ENCODE data around the gene CYGB.
A peak's percentile ranks its signal among the peaks of the same experiment; 100 is the strongest.
"Not testable (repeated sequence)": the region's sequence is repeated elsewhere in the genome, so short reads cannot be mapped to it uniquely, and the experiment has no call there.

Gene CYGB

GRCh38 chr17:76533640-76534359 lies 3.7 kb downstream of the CYGB start:
- H3K4me3 ChIP-seq (ENCODE audit: insufficient read depth in 1 of 2, low read depth in 1 of 2, low read length in 2 of 2); H2BK15ac ChIP-seq (ENCODE audit: low read depth, poor library complexity, severe bottlenecking); H3K18ac ChIP-seq (ENCODE audit: low read depth in 1 of 2, low read length in 2 of 2); H4K91ac ChIP-seq (ENCODE audit: low read length); H3K4ac ChIP-seq (ENCODE audit: low read depth in 1 of 2, low read length in 2 of 2); H3K27ac ChIP-seq (ENCODE audit: low read length, poor library complexity, severe bottlenecking); H3K9ac ChIP-seq (ENCODE audit: low read length); H2BK5ac ChIP-seq (ENCODE audit: low read depth, low read length, poor library complexity, severe bottlenecking); H3K9me3 ChIP-seq (ENCODE audit: control insufficient read depth, low read length); DNase-seq; H2AK5ac ChIP-seq (ENCODE audit: low read length, severe bottlenecking); H3K27me3 ChIP-seq (ENCODE audit: control insufficient read depth in 1 of 2, insufficient read depth in 1 of 2, low read length in 2 of 2); H2AFZ ChIP-seq (ENCODE audit: low read depth, low read length); H3K14ac ChIP-seq (ENCODE audit: low read length in 2 of 2); H3K23ac ChIP-seq (ENCODE audit: low read length in 2 of 2); H3K4me2 ChIP-seq (ENCODE audit: low read length, poor library complexity, severe bottlenecking); H3K79me1 ChIP-seq (replicated peaks; ENCODE audit: low read length, poor library complexity, severe bottlenecking); H4K8ac ChIP-seq (ENCODE audit: low read length): not testable (repeated sequence)
- peak overlapping the region in 1 of 2 experiments; percentile 43 for H2BK12ac ChIP-seq (ENCODE audit: low read length in 2 of 2)
- peaks cover 41% of the 10 kb centered on the region for H3K4me1 ChIP-seq (ENCODE audit: control insufficient read depth, insufficient read depth, low read depth, low read length)
- 92% methylated on average over 6 of the region's 9 CpGs for WGBS
- H3K36me3 ChIP-seq (ENCODE audit: control insufficient read depth in 1 of 2, insufficient read depth in 2 of 2, low read depth in 1 of 2, low read length in 2 of 2): peaks cover 4 to 22% of the 10 kb centered on the region in 2 experiments
- peak overlapping the region; percentile 40 for H2BK120ac ChIP-seq (ENCODE audit: low read depth, low read length)

GRCh38 chr17:76532072-76532651 lies 5.3 kb downstream of the CYGB start:
- Histone ChIP-seq H4K8ac (ENCODE audit: low read length) (peak overlapping the region; percentile 68), H3K4ac (ENCODE audit: low read depth in 1 of 2, low read length in 2 of 2) (peak overlapping the region; percentile 71 to 89)
- 50% methylated on average over 6 of the region's 8 CpGs for WGBS

GRCh38 chr17:76531486-76532038 lies 5.9 kb downstream of the CYGB start:
- Histone ChIP-seq H3K4me1 (ENCODE audit: control insufficient read depth, insufficient read depth, low read depth, low read length) (peaks cover 44% of the 10 kb centered on the region), H2AFZ (ENCODE audit: low read depth, low read length) (no peak overlapping the region), H2BK15ac (ENCODE audit: low read depth, poor library complexity, severe bottlenecking) (peak overlapping the region; percentile 41), H2AK5ac (ENCODE audit: low read length, severe bottlenecking) (no peak overlapping the region), H2BK12ac (ENCODE audit: low read length in 2 of 2) (peak overlapping the region; percentile 98), H3K36me3 (ENCODE audit: control insufficient read depth in 1 of 2, insufficient read depth in 2 of 2, low read depth in 1 of 2, low read length in 2 of 2) (peaks cover 4 to 22% of the 10 kb centered on the region in 2 experiments), H3K4ac (ENCODE audit: low read depth in 1 of 2, low read length in 2 of 2) (peak overlapping the region; percentile 27 to 91), H3K14ac (ENCODE audit: low read length in 2 of 2) (peak overlapping the region in 1 of 2 experiments; percentile 95), H3K27me3 (ENCODE audit: control insufficient read depth in 1 of 2, insufficient read depth in 1 of 2, low read length in 2 of 2) (no peaks in the 10 kb centered on the region), H2BK120ac (ENCODE audit: low read depth, low read length) (peak overlapping the region; percentile 22), H3K79me1 (replicated peaks; ENCODE audit: low read length, poor library complexity, severe bottlenecking) (no peaks in the 10 kb centered on the region), H3K9ac (ENCODE audit: low read length) (peak overlapping the region; percentile 88), H3K23ac (ENCODE audit: low read length in 2 of 2) (no peak overlapping the region), H3K27ac (ENCODE audit: low read length, poor library complexity, severe bottlenecking) (no peak overlapping the region), H4K91ac (ENCODE audit: low read length) (peak overlapping the region; percentile 100), H2BK5ac (ENCODE audit: low read depth, low read length, poor library complexity, severe bottlenecking) (no peak overlapping the region), H3K4me3 (ENCODE audit: insufficient read depth in 1 of 2, low read depth in 1 of 2, low read length in 2 of 2) (no peak overlapping the region), H3K9me3 (ENCODE audit: control insufficient read depth, low read length) (no peaks in the 10 kb centered on the region), H4K8ac (ENCODE audit: low read length) (peak overlapping the region; percentile 93), H3K18ac (ENCODE audit: low read depth in 1 of 2, low read length in 2 of 2) (peak overlapping the region; percentile 94 to 99), H3K4me2 (ENCODE audit: low read length, poor library complexity, severe bottlenecking) (no peak overlapping the region)
- 90% methylated on average over 18 of the region's 18 CpGs for WGBS
- no peak for DNase-seq

More at GRCh38 chr17:76532072-76532651, 5.3 kb downstream of the CYGB start:
- H2BK15ac ChIP-seq (ENCODE audit: low read depth, poor library complexity, severe bottlenecking): no peak overlapping the region
- peaks cover 44% of the 10 kb centered on the region for H3K4me1 ChIP-seq (ENCODE audit: control insufficient read depth, insufficient read depth, low read depth, low read length)
- no peak overlapping the region for H3K23ac ChIP-seq (ENCODE audit: low read length in 2 of 2)
- H3K27me3 ChIP-seq (ENCODE audit: control insufficient read depth in 1 of 2, insufficient read depth in 1 of 2, low read length in 2 of 2): no peaks in the 10 kb centered on the region
- H4K91ac ChIP-seq (ENCODE audit: low read length): peak overlapping the region; percentile 96
- peak overlapping the region; percentile 80 for H2BK120ac ChIP-seq (ENCODE audit: low read depth, low read length)
- DNase-seq: peak; percentile 66
- H3K18ac ChIP-seq (ENCODE audit: low read depth in 1 of 2, low read length in 2 of 2): peak overlapping the region; percentile 60 to 84
- peaks cover 4 to 22% of the 10 kb centered on the region in 2 experiments for H3K36me3 ChIP-seq (ENCODE audit: control insufficient read depth in 1 of 2, insufficient read depth in 2 of 2, low read depth in 1 of 2, low read length in 2 of 2)
- H3K9me3 ChIP-seq (ENCODE audit: control insufficient read depth, low read length): no peaks in the 10 kb centered on the region
- no peak overlapping the region for H3K4me3 ChIP-seq (ENCODE audit: insufficient read depth in 1 of 2, low read depth in 1 of 2, low read length in 2 of 2)
- no peak overlapping the region for H3K4me2 ChIP-seq (ENCODE audit: low read length, poor library complexity, severe bottlenecking)
- no peak overlapping the region for H2AK5ac ChIP-seq (ENCODE audit: low read length, severe bottlenecking)
- H2AFZ ChIP-seq (ENCODE audit: low read depth, low read length): no peak overlapping the region
- H2BK5ac ChIP-seq (ENCODE audit: low read depth, low read length, poor library complexity, severe bottlenecking): no peak overlapping the region
- H3K27ac ChIP-seq (ENCODE audit: low read length, poor library complexity, severe bottlenecking): no peak overlapping the region
- H3K14ac ChIP-seq (ENCODE audit: low read length in 2 of 2): peak overlapping the region in 1 of 2 experiments; percentile 82
- H2BK12ac ChIP-seq (ENCODE audit: low read length in 2 of 2): peak overlapping the region; percentile 75 to 95
- H3K9ac ChIP-seq (ENCODE audit: low read length): peak overlapping the region; percentile 88
- no peaks in the 10 kb centered on the region for H3K79me1 ChIP-seq (replicated peaks; ENCODE audit: low read length, poor library complexity, severe bottlenecking)

Measured in mesenchymal stem cell (in vitro differentiated cells and primary cell).